Stimulated activated CD4-positive, alpha-beta T cell treated with anti-CD3 and anti-CD28 coated beads, Interleukin-1b, Interleukin-23, amount 100 ng/mL, for 48 hours (primary cell): Measurements from ENCODE around the gene TESK2.
"Not testable (repeated sequence)": the region's sequence is repeated elsewhere in the genome, so short reads cannot be mapped to it uniquely, and the experiment has no call there.

Source experiments
- DNase-seq: peaks from one replicate; pipeline ENCODE4 v3.0.0-alpha.2; 2020

Gene TESK2

DNA sequence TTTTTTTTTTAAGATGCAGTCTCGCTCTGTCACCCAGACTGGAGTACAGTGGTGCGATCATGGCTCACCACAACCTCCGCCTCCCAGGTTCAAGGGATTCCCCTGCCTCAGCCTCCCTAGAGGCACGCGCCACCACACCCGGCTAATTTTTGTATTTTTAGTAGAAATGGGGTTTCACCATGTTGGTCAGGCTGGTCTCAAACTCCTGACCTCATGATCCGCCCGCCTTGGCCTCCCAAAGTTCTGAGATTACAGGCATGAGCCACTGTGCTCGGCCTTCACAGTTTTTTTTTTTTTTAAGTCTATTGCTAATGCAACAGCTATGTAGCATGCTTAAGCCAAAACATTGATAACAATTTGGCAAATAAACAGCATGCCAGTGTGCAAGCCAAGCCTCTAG is 23.6 kb downstream of the TESK2 start:
- not testable (repeated sequence) for DNase-seq

GRCh38 chr1:45465277-45465676 is 25.7 kb downstream of the TESK2 start:
- DNase-seq, result no peak

DNA sequence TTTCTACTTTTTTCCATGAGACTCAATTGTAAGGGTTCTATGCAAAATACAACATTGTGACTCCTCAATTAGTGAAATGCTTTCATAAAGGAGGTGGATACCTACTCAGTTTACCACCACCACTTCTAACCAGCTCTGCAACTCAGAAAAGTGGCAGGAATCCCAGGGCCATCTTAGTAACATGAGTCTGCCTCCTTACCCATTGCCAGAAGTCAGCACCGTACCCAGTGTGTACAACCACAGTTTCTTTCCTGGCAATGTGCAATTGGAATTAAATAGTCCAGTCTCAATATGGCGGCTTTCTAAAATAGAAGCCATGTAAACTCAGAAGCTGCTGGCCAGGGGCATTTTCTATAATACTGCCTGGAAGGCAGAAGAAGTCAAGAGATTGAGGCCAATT is 32.1 kb downstream of the TESK2 start:
- DNase-seq, result no peak

GRCh38 chr1:45456531-45456930 is 34.4 kb downstream of the TESK2 start:
- DNase-seq, result no peak

DNA sequence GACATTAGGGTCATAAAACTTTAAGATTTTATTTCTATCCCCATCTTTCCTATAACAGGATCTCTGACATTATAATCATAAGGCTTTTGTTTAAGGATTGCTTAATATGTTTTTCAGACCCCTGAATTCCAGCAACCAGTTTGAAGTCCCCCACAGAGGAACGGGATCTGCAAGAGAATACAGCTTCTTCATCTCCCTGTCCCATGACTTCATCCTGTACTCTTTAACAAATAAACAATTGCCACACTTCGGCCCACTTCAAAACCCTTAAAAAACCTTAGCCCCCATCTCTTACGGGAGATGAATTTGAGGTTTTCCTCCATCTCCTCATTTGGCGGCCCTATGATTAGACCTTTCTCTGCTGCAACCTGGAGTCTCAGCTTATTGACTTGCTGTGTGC is 35.8 kb downstream of the TESK2 start:
- DNase-seq, result no peak

GRCh38 chr1:45454464-45454863 is 36.5 kb downstream of the TESK2 start:
- DNase-seq, result no peak

- no peak for DNase-seq
These were observed 38.5 kb downstream of the TESK2 start for GRCh38 chr1:45452503-45452902.

- no peak for DNase-seq
These were observed 42.6 kb downstream of the TESK2 start for GRCh38 chr1:45448357-45448756.

DNA sequence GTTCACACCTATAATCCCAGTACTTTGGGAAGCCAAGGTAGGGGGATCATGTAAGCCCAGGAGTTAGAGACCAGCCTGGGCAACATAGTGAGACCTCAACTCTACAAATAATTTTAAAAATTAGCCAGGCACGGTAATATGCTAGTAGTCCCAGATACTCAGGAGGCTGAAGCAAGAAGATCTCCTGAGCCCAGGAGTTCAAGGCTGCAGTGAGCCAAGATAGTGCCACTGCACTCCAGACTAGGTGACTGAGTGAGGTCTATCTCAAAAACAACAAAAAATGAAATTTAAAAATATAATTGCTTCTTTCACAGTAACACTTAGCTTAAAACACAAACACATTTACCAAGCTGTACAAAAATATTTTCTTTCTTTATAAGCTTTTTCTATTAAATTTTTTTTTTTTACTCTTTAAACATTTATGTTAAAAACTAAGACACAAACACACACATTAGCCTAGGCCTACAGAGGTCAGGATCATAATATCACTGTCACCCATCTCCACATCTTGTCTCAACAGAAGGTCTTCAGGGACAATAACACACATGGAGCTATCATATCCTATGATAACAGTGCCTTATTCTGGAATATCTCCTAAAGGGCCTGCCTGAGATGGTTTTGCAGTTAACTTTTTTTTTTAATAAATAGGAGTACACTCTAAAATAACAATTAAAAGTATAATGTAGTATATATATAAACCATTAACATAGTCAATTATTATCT is 43.9 kb downstream of the TESK2 start:
- DNase-seq, result no peak

DNA sequence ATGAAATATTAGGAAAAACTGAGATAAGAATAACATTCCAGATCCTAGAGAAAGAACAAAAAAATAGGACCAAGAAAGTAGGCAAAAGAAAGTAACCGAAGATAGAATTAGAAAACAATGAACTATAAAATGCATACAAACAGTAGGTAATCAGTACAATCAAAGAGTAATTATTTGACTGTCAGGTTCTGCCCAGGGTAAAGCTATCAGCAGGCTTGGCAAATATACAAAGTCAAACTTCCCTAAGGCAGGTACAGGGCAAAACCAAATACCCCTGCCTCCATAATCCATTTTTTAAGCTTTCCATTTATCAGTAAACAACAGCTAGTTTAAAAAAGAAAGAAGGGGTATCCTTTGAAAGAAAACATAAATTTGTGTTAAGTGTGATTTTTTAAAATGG is 44.4 kb downstream of the TESK2 start:
- DNase-seq, result no peak

GRCh38 chr1:45444609-45445131 is 46.3 kb downstream of the TESK2 start:
- DNase-seq, result no peak

GRCh38 chr1:45443580-45444446 is 47.1 kb downstream of the TESK2 start:
- DNase-seq, result no peak

DNA sequence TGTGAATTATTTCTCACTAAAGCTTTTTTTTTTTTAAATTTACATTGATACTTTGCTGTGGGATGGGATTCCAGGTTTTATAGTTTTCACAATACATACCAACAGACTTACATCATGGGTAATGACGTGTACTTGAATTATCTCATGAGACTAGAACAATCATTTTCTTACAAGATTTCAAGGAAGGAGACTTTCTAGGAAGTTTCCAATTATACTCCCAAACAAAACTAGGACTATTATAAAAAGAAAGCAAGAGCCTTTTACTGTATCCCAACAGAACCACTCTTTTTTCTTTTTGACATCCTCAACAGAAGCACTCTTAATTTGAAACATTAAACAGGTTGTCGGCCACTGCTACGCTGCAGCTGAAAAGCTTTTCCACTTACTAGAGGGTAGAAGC is 48.7 kb downstream of the TESK2 start:
- no peak for DNase-seq

- DNase-seq, result no peak
These were observed 53.6 kb downstream of the TESK2 start for GRCh38 chr1:45437323-45437722.

- DNase-seq, result no peak
These were observed 60.5 kb downstream of the TESK2 start for GRCh38 chr1:45430490-45430889.

DNA sequence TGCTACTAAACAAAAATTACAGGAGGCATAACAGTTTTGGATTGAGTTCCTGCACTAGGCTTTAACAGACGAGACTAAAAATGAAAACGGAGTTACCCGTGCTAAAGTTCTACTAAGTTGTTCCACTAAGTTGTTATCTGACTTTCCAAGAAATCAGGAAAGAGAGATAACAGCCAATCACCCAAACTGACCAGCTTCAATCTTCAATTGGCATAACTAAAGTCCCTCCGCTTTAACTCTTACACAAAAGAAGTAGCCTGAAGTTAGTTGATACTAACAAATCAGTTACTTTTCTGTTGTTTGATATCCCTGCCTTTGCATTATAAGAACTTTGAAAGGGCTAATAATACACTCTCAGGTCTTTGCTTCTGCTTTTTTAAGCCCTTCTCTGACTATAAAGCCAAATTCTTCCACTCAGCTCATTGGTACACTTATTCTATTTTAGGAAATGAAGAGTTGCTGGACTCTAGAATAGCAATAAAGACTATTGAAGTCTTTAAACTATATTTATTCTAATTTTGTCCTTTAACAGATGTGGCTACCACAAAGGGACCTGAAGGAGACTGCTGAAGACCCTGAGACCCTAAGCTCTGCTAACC is 61.3 kb downstream of the TESK2 start:
- no peak for DNase-seq

DNA sequence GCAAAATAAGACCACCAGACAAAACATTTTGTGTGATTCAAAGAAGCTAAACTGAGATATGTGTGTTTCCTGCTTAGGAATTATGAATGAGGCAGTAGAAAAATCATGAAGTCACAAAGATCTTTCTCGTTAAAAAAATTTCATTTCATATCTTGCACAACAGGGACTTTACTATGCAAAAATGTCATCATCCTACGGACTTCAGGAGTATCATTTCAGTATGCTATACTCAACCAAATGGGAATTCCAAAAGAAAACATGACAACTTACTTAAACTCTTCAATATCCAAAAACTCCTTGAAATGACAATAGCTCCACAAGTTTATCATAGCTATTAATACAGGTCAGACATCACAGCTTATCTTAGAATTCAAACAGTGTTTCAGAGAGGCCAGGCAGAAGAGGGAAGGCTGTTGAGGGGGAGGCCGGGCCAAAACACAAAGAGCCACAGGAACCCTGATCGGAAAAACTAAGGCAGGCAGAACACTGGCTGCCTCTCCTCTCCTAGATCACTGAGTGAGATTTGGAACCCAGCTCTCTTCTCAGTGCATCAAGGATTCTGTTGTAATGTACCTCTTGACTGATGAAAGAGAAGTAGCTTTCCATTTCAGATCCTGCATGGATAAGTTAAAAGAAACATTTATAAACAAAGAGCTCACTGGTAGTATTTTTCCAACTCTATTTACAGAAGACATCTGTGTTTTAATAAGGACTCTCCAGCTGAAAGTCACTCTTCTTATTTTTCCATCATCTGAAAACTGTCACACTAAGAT is 66.9 kb downstream of the TESK2 start:
- no peak for DNase-seq

GRCh38 chr1:45421935-45422334 is 69.0 kb downstream of the TESK2 start:
- no peak for DNase-seq

GRCh38 chr1:45414746-45415145 is 76.2 kb downstream of the TESK2 start:
- DNase-seq, result no peak

DNA sequence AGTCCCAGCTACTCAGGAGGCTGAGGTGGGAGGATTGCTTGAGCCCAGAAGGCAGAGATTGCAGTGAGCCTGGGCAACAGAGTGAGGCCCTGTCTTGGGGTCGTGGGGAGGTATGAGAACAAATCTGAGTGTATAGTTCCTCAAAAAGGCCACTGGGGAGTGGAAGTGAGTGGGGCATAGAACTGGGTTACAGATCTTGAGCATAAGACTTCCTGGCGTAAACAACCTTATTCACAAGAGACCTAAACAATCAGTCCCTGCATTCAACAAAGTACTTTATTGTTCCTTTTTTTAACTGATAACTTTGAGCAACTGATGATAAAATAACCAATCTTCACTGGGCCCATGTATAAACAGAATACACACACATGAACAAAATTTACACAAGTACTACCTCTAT is 78.1 kb downstream of the TESK2 start:
- no peak for DNase-seq

GRCh38 chr1:45411510-45411899 is 79.5 kb downstream of the TESK2 start:
- no peak for DNase-seq

DNA sequence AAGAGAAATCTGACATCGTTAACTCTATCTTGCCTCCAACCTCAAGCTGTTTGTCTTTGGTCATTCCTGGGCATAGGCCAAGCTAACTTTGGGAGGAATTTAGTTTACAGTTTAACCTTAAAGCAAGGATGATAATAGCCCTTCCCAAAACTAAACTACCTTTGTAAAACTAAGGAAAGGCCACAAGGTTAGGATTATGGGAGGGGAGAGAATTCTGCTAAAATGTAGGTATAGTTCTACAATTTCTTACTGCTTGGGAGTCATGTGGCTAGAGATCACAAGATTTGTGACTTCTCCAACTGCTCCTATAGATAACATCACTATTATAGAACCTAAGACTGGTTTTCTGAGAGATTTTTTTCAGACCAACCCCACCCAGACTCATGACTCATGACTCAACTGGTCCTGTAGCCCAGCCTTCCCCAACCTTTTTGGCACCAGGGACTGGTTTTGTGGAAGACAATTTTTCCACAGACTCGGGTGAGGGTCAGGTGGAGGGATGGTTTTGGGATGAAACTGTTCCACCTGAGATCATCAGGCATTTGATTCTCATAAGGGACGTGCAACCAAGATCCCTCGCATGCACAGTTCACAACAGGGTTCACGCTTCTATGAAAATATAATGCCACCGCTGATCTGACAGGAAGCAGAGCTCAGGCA is 80.0 kb downstream of the TESK2 start:
- DNase-seq, result no peak
